HG02588 (cell line): ENCODE data around the gene EXTL1.
"Not testable (repeated sequence)": the region's sequence is repeated elsewhere in the genome, so short reads cannot be mapped to it uniquely, and the experiment has no call there.

Experiments
- ATAC-seq: cut with Tn5 transposase; IDR thresholded peaks from one replicate; pipeline ENCODE4 v1.9.1; 2021; ENCODE audit warnings: mild to moderate bottlenecking, moderate library complexity; ENCODE audit not compliant: unreplicated experiment

EXTL1 gene

DNA sequence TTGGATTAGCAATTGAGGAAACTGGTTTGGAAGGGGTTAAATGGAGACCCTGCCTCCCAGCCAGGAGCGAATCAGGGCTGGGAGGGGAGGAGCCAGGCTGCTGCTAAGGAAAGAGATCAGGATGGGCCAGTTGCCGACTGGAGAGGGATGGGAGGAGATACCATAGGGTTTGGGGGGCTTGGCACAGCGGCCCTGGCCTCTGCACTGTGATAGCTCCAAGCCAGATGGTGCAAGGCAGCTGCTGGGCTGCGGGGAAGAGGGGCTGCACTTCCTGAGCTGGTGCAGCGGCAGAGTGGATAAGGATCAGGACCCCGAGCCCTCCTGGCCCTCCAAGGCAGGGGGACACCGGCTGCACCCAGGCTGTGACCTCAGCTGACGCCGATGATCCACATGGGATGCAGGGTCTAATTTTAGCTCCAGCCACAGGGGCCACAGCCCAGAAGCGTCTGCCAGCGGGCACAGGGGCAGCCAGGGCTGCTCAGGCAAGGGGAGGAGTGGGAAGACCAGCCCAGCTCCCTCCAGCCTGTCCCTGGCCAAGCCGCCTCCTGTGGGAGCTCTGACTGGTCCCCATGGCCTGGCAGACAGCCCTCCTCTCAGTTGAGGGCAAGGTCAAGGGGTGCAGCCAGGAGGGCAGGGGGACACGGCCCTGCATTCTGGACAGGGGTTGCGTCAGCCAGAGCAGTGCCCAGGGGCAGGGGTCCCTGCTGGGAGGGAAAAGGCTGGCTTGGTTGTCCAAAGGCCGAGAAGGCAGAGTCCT, at the start of gene EXTL1:
Gene EXTL1 (plus strand): TSS at position 129 of the 757 bp plus-strand sequence. CDS start 872 bp downstream, outside the sequence.
- no peak for ATAC-seq

DNA sequence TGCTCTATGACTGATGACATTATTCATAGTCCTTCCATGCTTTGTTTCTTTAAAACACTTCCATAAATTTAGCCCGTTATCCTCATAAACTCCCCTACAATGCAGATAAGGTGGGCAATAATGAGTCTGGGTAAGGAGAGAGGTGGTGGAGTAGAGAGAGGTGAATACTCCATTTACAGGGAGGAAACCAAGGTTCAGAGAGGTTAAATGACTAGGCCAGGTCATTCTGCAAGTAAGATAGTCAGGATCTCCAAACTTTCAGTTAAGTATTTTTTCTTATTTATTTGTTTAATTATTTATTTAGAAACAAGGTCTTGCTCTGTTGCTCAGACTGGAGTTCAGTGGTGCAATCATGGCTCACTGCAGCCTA, 49.8 kb upstream of the EXTL1 start:
- ATAC-seq = no peak

- no peak for ATAC-seq
These were observed 47.8 kb upstream of the EXTL1 start for GRCh38 chr1:25973610-25974321.

DNA sequence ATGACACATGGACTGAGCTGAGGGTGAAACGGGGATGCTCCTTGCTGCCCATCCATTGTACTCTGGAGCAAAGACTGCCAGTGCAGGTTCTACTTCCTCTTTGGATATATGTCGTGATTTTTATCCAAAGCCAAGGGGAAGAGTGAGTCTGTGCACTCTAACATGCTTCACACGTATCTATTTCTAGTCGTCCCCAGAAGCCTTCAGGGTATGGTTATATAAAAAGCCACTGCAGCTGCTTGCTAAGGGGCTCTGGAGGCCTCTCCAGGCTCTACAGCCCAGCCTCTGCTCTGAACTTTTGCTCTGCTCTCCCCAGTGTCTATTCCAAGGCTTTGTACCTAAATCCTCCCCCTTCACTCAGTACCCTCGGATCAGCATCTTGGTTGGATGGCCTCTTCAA, 43.8 kb upstream of the EXTL1 start:
- no peak for ATAC-seq

DNA sequence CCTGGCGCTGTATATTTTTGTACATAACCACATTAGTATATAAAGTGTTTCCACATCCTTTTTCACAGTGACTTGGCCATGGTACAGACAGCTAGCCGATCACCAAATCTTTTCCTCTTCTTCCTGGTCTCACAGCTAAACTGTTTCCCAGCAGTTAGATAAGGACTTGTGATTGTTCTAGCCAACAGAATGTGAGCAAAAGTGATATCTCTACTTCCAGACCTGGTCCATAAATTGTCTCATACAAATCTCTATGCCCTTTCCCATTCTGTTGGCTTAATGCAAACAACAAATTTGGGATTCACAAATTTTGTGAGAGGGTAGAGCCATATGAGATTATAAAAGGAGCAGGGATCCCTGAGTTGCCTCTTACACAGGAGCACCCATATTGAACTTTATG, 43.2 kb upstream of the EXTL1 start:
- no peak for ATAC-seq

GRCh38 chr1:25979210-25979609, 42.4 kb upstream of the EXTL1 start:
- ATAC-seq = no peak

GRCh38 chr1:25985171-25985570, 36.4 kb upstream of the EXTL1 start:
- ATAC-seq = no peak

DNA sequence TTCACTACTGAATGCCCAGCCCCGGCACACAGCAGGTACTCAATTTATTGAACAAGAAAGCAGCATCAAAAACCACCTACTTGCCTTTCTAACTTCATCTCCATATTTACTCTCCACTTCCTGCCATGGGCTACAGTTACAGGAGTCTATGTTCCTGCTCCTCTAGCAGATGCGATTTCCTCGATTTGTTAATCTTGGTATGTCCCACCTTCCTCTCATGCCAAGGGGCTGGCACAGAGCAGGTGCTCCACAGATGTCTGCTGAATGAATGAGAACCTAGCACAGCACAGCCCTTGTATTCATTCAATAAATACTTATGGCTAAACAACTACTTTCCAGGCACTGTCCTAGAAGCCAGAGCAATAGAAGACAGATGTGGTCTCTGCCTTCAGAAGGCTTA, 35.9 kb upstream of the EXTL1 start:
- no peak for ATAC-seq

GRCh38 chr1:25986773-25987172, 34.8 kb upstream of the EXTL1 start:
- ATAC-seq = not testable (repeated sequence)

DNA sequence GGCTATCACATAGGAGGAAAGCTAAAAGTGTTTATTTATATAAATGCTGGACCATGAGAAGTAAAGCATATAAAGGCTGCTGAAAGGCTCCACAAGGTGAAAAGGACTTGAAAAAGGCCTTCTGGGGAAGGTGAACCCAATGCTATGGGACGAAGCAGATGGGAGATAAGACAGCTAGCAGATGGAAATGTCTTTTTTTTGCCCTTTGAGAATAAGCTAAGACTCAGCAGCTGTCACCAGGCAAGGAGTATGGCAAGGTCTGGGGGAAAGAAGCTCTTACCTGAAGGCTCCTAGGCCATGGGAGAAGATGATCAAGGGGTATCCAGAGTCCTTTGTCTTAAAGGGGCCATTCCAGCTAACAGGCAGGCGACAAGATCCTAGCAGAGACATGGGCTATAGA, 33.6 kb upstream of the EXTL1 start:
- no peak for ATAC-seq

GRCh38 chr1:25989440-25990234, 31.9 kb upstream of the EXTL1 start:
- ATAC-seq = no peak

DNA sequence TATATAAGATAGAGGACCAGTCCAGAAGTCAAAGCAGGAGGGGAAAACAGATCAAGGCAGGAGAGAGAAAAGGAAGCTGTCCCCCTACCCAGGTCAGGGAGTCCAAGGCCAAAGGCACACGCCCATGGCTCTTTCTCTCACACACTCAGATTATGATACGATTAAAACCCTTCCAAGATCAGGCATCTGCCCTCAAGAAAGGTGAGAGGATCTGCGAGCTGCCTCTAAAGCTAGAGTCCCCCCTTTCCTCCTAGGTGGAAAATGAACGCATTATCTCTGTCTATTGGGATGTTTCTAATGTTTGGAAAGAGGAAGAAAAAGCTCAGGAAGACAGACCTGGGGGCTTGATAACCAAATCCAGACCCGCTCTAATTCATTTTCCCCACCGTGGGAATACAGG, 31.3 kb upstream of the EXTL1 start:
- no peak for ATAC-seq

GRCh38 chr1:25990702-25991395, 30.7 kb upstream of the EXTL1 start:
- no peak for ATAC-seq

GRCh38 chr1:25991937-25992688, 29.5 kb upstream of the EXTL1 start:
- ATAC-seq = no peak

DNA sequence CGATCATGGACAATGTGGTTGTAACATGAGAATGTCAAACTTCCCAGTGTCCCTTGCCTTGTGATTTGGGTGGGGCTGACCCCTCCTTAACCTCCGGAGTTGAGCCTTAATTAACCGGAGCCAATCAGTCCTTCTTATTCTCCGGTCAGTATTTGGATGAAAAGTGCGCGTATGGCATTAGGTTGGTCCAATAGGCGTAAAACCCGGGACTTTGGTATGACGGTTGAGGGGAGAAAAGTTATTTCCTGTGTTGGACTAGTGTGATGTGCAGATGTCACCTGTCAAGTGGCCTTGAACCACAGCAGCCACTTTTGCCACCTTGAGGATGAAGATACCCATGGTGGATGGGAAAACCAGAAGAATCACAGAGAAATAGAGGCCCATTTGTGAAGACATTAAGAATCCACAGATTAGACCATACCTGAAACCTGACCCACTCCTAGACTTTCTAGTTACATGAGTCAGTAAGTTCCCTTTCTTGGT, 28.8 kb upstream of the EXTL1 start:
- no peak for ATAC-seq

DNA sequence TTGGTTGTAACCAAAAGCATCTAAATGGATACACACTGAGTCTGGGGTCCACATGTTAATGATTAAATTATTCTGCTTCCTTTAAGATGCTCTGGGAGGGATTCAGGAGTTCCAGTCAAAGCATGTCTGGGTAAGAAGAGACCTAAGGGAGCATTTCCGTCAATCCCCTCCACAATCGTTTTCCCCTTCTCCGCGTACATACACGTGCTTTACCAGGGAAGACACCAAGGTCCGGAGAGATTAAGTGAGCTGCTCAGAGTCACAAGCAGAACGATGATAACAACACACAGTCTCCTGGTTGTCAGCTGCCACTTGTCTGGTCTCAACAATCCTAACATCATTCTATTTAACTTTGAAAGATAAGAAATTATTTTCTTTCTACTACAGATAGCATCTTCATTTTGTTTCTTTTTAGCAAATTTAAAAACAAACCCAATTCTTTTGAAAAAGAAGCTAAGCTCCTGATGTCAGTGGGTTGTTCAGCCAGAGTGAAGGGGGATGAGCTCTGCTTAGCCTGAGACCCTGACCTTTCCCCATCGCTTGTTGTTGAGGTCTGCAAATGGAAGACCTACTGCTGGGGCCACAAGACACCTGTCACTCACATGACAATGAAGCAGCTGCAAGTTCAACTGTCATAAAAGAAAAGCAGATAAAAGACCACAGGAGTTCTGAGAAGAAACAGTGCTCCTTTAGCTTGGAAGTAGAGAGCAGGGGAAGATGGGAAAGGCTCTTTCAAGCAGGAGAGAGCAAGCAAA, 28.2 kb upstream of the EXTL1 start:
- no peak for ATAC-seq

GRCh38 chr1:25994402-25995150, 27.0 kb upstream of the EXTL1 start:
- no peak for ATAC-seq

GRCh38 chr1:25996966-25997827, 24.4 kb upstream of the EXTL1 start:
- ATAC-seq = no peak
